HG02981 (cell line): ENCODE data around the gene WAPL.

ENCODE experiments used
- ATAC-seq: cut with Tn5 transposase; IDR thresholded peaks from one replicate; pipeline ENCODE4 v1.9.1; 2021; ENCODE audit warnings: mild to moderate bottlenecking, moderate library complexity; ENCODE audit not compliant: unreplicated experiment

The WAPL gene

GRCh38 chr10:86415583-86415982, 106.0 kb downstream of the WAPL start:
- no peak for ATAC-seq

- no peak for ATAC-seq
Observed at GRCh38 chr10:86415116-86415515, 106.5 kb downstream of the WAPL start.

GRCh38 chr10:86413046-86413728, 108.4 kb downstream of the WAPL start:
- peak; percentile 77 for ATAC-seq

- peak; percentile 1 for ATAC-seq
Observed at GRCh38 chr10:86411852-86412560, 109.6 kb downstream of the WAPL start.

GRCh38 chr10:86411281-86411841, 110.2 kb downstream of the WAPL start:
- peak; percentile 31 for ATAC-seq

- no peak for ATAC-seq
Observed at GRCh38 chr10:86410542-86411124, 111.0 kb downstream of the WAPL start.

- no peak for ATAC-seq
Observed at GRCh38 chr10:86409183-86409582, 112.4 kb downstream of the WAPL start.

- no peak for ATAC-seq
Observed at GRCh38 chr10:86403183-86403797, 118.3 kb downstream of the WAPL start.

GRCh38 chr10:86402283-86402941, 119.2 kb downstream of the WAPL start:
- no peak for ATAC-seq

- no peak for ATAC-seq
Observed at GRCh38 chr10:86401588-86402282, 119.9 kb downstream of the WAPL start.

GRCh38 chr10:86400705-86401587, 120.6 kb downstream of the WAPL start:
- ATAC-seq, result peak; percentile 25

- ATAC-seq, result peak; percentile 91
Observed at GRCh38 chr10:86399879-86400704, 121.5 kb downstream of the WAPL start.

- no peak for ATAC-seq
Observed at GRCh38 chr10:86399514-86399878, 122.1 kb downstream of the WAPL start.

- ATAC-seq, result no peak
Observed at GRCh38 chr10:86397120-86397519, 124.5 kb downstream of the WAPL start.

- ATAC-seq, result no peak
Observed at GRCh38 chr10:86393862-86394455, 127.6 kb downstream of the WAPL start.

GRCh38 chr10:86393362-86393761, 128.2 kb downstream of the WAPL start:
- ATAC-seq, result no peak

- no peak for ATAC-seq
Observed at GRCh38 chr10:86392723-86393094, 128.9 kb downstream of the WAPL start.
